ENCODE data around the gene ADGRV1. TPM values are rescaled to one million over a fixed set of nuclear protein-coding genes. Genes with fewer than 3 reads are reported as not detected.

The ADGRV1 gene
- polyA plus RNA-seq, 3 donors = 0.18 to 0.33 TPM; not detected in 1

DNA sequence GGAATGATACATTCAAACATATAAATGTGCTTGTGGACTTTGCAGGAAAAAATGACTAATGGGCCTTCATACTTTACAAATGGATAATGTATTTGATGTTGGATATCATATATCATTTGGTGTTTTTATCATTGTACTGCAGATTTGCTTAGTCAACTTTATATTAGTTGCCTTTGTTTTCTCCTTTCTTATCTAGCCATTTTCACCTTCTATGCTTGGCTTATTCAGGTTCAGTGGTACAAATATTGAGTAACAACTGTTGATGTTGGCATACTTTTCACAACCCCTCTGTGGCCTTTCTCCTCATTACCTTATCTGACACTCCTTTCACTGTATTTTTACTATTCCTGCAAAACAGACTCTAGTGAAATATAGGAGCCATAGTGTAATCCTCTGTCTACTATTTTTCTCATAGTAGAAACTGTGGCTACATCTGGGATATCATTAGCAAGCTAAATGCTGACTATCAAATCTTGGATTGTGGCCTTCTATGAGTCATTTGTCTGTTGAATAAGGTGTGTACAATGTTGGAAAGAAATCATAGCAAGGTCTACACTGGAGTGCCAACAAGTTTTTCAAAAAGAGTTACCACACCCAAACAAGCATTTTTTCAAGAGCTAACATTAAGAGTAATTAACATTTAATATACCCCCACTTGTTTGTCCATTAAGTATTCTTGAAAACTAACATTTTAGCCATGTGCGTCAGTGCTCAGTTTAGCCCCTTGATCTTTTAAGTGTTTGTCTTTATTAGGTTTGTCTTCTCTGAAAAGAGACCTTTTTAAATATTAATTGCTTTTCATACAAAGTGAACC, 330.1 kb downstream of the ADGRV1 start:
- H3K9me3 ChIP-seq (replicated peaks in 1 of 2; ENCODE audit: control insufficient read depth in 1 of 2, insufficient read depth in 1 of 2, low read length in 2 of 2) = no peaks in the 10 kb centered on the region
- H3K27me3 ChIP-seq (ENCODE audit: control insufficient read depth in 2 of 2, insufficient read depth in 2 of 2, low read length in 2 of 2) = no peaks in the 10 kb centered on the region
- Mint-ChIP-seq H3K4me1 (no peaks in the 10 kb centered on the region), H3K4me3 (no peak overlapping the region), H3K27me3 (ENCODE audit: low read depth in 3 of 3) (no peaks in the 10 kb centered on the region), H3K9me3 (no peaks in the 10 kb centered on the region), H3K36me3 (no peaks in the 10 kb centered on the region), H3K27ac (no peak overlapping the region)
- H4K20me1 ChIP-seq (ENCODE audit: insufficient read depth, low read length) = no peaks in the 10 kb centered on the region
- H3K4me1 ChIP-seq (ENCODE audit: control insufficient read depth in 1 of 2, insufficient read depth in 2 of 2, low read length in 2 of 2) = no peaks in the 10 kb centered on the region
- no peak overlapping the region for H3K27ac ChIP-seq (ENCODE audit: low read depth in 1 of 2, low read length in 2 of 2)
- H3K9ac ChIP-seq (ENCODE audit: insufficient read depth, low read length, poor library complexity, severe bottlenecking) = no peak overlapping the region
- H3K4me2 ChIP-seq (replicated peaks; ENCODE audit: extremely low read depth, low read length, poor library complexity, severe bottlenecking) = no peak overlapping the region
- no peak overlapping the region for H3K4me3 ChIP-seq (replicated peaks in 1 of 3; ENCODE audit: low read depth in 2 of 3, low read length in 3 of 3)
- TF ChIP-seq, protein P1, sequence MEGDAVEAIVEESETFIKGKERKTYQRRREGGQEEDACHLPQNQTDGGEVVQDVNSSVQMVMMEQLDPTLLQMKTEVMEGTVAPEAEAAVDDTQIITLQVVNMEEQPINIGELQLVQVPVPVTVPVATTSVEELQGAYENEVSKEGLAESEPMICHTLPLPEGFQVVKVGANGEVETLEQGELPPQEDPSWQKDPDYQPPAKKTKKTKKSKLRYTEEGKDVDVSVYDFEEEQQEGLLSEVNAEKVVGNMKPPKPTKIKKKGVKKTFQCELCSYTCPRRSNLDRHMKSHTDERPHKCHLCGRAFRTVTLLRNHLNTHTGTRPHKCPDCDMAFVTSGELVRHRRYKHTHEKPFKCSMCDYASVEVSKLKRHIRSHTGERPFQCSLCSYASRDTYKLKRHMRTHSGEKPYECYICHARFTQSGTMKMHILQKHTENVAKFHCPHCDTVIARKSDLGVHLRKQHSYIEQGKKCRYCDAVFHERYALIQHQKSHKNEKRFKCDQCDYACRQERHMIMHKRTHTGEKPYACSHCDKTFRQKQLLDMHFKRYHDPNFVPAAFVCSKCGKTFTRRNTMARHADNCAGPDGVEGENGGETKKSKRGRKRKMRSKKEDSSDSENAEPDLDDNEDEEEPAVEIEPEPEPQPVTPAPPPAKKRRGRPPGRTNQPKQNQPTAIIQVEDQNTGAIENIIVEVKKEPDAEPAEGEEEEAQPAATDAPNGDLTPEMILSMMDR (IDR thresholded peaks at IDR 0.05) = no peak
- H2AFZ ChIP-seq (ENCODE audit: insufficient read depth, low read depth, low read length, poor library complexity, severe bottlenecking) = no peak overlapping the region
- intact Hi-C loops (cut with micrococcal nuclease) = no loop called here
- no peaks in the 10 kb centered on the region for H3K36me3 ChIP-seq (replicated peaks in 1 of 2; ENCODE audit: control insufficient read depth in 1 of 2, insufficient read depth in 2 of 2, low read length in 2 of 2)
- no CpG with 5 or more reads among the region's 1 CpG for WGBS (ENCODE audit: insufficient coverage)
- DNase-seq = no peak
- H3K79me2 ChIP-seq (ENCODE audit: insufficient read depth, low read length) = no peaks in the 10 kb centered on the region

DNA sequence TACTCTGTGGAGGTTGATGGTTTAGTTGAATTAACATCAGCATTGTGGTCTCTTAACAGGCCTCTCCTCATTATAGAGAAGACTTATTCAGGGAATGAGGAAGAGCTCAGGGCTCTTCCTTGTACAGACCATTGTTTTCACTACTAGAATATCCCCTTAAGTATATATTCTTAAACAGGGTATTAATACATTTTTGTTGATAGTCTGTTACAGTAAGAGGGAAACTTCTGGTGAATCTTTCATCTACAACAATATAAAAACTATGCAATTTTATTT, 330.7 kb downstream of the ADGRV1 start:
- Histone ChIP-seq H3K4me1 (ENCODE audit: control insufficient read depth in 1 of 2, insufficient read depth in 2 of 2, low read length in 2 of 2) (no peaks in the 10 kb centered on the region), H3K27me3 (ENCODE audit: control insufficient read depth in 2 of 2, insufficient read depth in 2 of 2, low read length in 2 of 2) (no peaks in the 10 kb centered on the region), H3K27ac (ENCODE audit: low read depth in 1 of 2, low read length in 2 of 2) (no peak overlapping the region), H3K36me3 (replicated peaks in 1 of 2; ENCODE audit: control insufficient read depth in 1 of 2, insufficient read depth in 2 of 2, low read length in 2 of 2) (no peaks in the 10 kb centered on the region), H3K9me3 (replicated peaks in 1 of 2; ENCODE audit: control insufficient read depth in 1 of 2, insufficient read depth in 1 of 2, low read length in 2 of 2) (no peaks in the 10 kb centered on the region), H3K4me2 (replicated peaks; ENCODE audit: extremely low read depth, low read length, poor library complexity, severe bottlenecking) (no peak overlapping the region), H3K4me3 (replicated peaks in 1 of 3; ENCODE audit: low read depth in 2 of 3, low read length in 3 of 3) (no peak overlapping the region), H3K79me2 (ENCODE audit: insufficient read depth, low read length) (no peaks in the 10 kb centered on the region), H4K20me1 (ENCODE audit: insufficient read depth, low read length) (no peaks in the 10 kb centered on the region), H2AFZ (ENCODE audit: insufficient read depth, low read depth, low read length, poor library complexity, severe bottlenecking) (no peak overlapping the region), H3K9ac (ENCODE audit: insufficient read depth, low read length, poor library complexity, severe bottlenecking) (no peak overlapping the region)
- Mint-ChIP-seq H3K27ac (no peak overlapping the region), H3K4me3 (no peak overlapping the region), H3K4me1 (no peaks in the 10 kb centered on the region), H3K27me3 (ENCODE audit: low read depth in 3 of 3) (no peaks in the 10 kb centered on the region), H3K36me3 (no peaks in the 10 kb centered on the region), H3K9me3 (no peaks in the 10 kb centered on the region)
- TF ChIP-seq, protein P1 (IDR thresholded peaks at IDR 0.05) = no peak
- intact Hi-C loops (cut with micrococcal nuclease) = no loop called here
- no peak for DNase-seq

All from CD14-positive monocyte (primary cell).